GM23338 (cell line): Measurements from ENCODE around the gene BCO1.

Source experiments
- CREB1 ChIP-seq: fragments of 250-450 bp; sonication (Bioruptor Pico); IDR thresholded peaks from 2 replicates; pipeline ENCODE4 v1.5.0; 2020; ENCODE audit warnings: low read depth, mild to moderate bottlenecking, moderate library complexity
- EZH2phosphoT487 ChIP-seq: fragments of 200-600 bp; sonication (generic); IDR thresholded peaks from one replicate; pipeline ENCODE4 v1.8.1; 2018; ENCODE audit warnings: antibody characterized with exemption; ENCODE audit not compliant: unreplicated experiment
- POLR2AphosphoS5 ChIP-seq: IDR thresholded peaks from 2 replicates; pipeline ENCODE4 v1.6.1; 2016; ENCODE audit warnings: antibody characterized with exemption, low read depth
- TF ChIP-seq, protein P1 (sequence below), 2 experiments: fragments of 200-600 bp in 1 of 2; sonication (generic) in 1 of 2; conservative IDR thresholded peaks; 2 replicates each; pipeline versions ENCODE4 v1.5.1 to v1.6.1; 2016 to 2017; ENCODE audit warnings: antibody characterized with exemption in 2 of 2, low read depth in 2 of 2, mild to moderate bottlenecking in 2 of 2, moderate library complexity in 1 of 2
- TF ChIP-seq, protein P2 (sequence below): IDR thresholded peaks from one replicate; pipeline ENCODE4 v1.6.1; 2018; ENCODE audit warnings: antibody characterized with exemption; ENCODE audit not compliant: unreplicated experiment

DNA sequence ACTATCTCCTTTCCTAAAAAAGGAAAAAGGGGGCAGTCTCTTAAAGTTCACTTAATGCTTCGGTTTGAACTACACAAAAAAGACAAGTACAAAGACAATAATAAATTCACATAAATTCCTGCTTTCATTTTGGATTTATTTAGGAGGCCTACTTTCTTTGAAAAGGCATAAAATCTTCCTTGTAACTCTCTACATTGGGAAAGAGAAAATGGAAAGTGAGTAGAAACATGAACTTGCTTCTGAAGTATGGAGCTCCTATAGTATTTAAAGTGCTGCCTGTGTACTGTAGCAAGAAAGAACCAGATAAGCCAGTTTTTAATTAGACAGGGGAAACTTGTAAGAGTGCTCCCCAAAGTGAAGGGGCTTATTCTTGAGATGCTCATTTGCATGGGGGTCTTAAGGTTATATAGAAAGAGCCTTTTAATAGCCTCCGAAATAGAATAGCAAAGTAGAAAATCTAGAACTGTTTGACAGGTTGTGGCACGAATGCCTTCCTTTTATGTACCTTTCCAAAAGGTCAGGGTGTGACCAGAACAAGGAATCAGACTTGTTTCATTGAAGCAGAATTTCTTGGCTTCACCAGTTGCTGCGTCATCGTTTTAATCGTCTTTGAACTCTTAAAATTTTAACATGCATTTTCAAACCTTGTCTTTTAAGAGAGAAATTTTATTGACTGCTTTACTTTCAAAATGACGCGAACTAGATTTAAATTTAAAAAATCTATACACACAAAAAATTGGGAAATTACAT lies 89.1 kb downstream of the BCO1 start:
- TF ChIP-seq, protein P1, sequence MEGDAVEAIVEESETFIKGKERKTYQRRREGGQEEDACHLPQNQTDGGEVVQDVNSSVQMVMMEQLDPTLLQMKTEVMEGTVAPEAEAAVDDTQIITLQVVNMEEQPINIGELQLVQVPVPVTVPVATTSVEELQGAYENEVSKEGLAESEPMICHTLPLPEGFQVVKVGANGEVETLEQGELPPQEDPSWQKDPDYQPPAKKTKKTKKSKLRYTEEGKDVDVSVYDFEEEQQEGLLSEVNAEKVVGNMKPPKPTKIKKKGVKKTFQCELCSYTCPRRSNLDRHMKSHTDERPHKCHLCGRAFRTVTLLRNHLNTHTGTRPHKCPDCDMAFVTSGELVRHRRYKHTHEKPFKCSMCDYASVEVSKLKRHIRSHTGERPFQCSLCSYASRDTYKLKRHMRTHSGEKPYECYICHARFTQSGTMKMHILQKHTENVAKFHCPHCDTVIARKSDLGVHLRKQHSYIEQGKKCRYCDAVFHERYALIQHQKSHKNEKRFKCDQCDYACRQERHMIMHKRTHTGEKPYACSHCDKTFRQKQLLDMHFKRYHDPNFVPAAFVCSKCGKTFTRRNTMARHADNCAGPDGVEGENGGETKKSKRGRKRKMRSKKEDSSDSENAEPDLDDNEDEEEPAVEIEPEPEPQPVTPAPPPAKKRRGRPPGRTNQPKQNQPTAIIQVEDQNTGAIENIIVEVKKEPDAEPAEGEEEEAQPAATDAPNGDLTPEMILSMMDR (conservative IDR thresholded peaks at IDR 0.05; ENCODE audit: low read depth in 2 of 2): no peak
- TF ChIP-seq, protein P2, sequence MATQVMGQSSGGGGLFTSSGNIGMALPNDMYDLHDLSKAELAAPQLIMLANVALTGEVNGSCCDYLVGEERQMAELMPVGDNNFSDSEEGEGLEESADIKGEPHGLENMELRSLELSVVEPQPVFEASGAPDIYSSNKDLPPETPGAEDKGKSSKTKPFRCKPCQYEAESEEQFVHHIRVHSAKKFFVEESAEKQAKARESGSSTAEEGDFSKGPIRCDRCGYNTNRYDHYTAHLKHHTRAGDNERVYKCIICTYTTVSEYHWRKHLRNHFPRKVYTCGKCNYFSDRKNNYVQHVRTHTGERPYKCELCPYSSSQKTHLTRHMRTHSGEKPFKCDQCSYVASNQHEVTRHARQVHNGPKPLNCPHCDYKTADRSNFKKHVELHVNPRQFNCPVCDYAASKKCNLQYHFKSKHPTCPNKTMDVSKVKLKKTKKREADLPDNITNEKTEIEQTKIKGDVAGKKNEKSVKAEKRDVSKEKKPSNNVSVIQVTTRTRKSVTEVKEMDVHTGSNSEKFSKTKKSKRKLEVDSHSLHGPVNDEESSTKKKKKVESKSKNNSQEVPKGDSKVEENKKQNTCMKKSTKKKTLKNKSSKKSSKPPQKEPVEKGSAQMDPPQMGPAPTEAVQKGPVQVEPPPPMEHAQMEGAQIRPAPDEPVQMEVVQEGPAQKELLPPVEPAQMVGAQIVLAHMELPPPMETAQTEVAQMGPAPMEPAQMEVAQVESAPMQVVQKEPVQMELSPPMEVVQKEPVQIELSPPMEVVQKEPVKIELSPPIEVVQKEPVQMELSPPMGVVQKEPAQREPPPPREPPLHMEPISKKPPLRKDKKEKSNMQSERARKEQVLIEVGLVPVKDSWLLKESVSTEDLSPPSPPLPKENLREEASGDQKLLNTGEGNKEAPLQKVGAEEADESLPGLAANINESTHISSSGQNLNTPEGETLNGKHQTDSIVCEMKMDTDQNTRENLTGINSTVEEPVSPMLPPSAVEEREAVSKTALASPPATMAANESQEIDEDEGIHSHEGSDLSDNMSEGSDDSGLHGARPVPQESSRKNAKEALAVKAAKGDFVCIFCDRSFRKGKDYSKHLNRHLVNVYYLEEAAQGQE: no peak
- TF ChIP-seq EZH2phosphoT487: no peak
- TF ChIP-seq POLR2AphosphoS5: no peak
- TF ChIP-seq CREB1 (CRISPR knock-in tag): no peak
